Measurements from ENCODE around the gene ZNF574. TPM values are rescaled to one million over a fixed set of nuclear protein-coding genes. Genes with fewer than 3 reads are reported as not detected.
A peak's percentile ranks its signal among the peaks of the same experiment; 100 is the strongest.

Gene ZNF574
- total and polyA plus RNA-seq, 2 of the 8 experiments (the other 6 are each of a cell fraction or from before 2014, with no cell fraction given) = 27.0 to 38.8 TPM

DNA sequence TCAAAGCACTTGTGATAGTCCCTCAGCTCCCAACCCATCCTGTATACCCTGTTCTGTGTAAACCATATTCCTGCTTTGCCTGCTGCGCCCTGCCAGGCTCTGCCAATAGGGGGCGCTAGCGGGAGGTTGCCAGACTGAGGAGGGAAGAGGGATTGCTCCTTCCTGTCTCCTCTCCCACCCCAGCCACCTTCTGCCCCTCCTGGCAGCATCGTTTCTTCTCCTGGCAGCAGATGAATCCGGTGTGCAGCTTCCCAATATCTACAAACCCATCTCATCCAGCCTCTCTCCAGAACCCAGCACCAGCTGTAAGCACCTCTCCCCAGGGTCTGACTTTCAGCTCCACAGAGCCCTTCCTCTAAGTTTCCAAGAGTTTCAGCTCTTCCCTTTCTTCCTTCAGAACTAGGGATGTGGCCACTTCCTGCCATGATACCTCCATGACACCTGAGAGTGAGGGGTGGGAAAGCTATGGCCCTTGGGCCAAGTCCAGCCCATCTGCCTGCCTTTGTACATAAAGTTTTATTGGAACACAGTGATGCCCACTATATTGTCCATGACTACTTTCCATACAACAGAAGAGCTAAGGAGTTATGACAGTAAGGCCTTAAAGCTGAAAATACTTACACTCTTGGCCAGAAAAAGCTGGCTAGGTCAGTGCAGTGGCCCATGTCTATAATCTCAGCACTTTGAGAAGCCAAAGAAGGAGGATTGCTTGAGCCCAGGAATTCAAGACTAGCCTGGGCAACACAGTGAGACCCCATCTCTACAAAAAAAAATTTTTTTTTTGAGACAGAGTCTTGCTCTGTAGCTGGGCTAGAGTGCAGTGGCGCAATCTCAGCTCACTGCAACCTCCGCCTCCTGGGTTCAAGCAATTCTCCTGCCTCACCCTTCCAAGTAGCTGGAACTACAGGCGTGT lies 47.4 kb upstream of the ZNF574 start (continued):
- TF ChIP-seq CTBP2 (IDR thresholded peaks at IDR 0.05; ENCODE audit: borderline replicate concordance, insufficient read depth, insufficient read length, low read length) (no peak), CTCF (IDR thresholded peaks at IDR 0.05; ENCODE audit: control extremely low read depth in 1 of 3, insufficient read depth in 1 of 3, low read depth in 1 of 3, low read length in 3 of 3) (peak; percentile 89 to 100 (median 100)), FOSL1 (IDR thresholded peaks at IDR 0.05; ENCODE audit: insufficient read depth, low read depth, low read length) (no peak), TAF7 (optimal IDR thresholded peaks at IDR 0.05; ENCODE audit: borderline replicate concordance, low read depth, low read length) (no peak), TAF1 (IDR thresholded peaks at IDR 0.05; ENCODE audit: low read depth, low read length) (peak; percentile 43; the same call in 1 of the 2 replicates)
- TF ChIP-seq, protein P1, sequence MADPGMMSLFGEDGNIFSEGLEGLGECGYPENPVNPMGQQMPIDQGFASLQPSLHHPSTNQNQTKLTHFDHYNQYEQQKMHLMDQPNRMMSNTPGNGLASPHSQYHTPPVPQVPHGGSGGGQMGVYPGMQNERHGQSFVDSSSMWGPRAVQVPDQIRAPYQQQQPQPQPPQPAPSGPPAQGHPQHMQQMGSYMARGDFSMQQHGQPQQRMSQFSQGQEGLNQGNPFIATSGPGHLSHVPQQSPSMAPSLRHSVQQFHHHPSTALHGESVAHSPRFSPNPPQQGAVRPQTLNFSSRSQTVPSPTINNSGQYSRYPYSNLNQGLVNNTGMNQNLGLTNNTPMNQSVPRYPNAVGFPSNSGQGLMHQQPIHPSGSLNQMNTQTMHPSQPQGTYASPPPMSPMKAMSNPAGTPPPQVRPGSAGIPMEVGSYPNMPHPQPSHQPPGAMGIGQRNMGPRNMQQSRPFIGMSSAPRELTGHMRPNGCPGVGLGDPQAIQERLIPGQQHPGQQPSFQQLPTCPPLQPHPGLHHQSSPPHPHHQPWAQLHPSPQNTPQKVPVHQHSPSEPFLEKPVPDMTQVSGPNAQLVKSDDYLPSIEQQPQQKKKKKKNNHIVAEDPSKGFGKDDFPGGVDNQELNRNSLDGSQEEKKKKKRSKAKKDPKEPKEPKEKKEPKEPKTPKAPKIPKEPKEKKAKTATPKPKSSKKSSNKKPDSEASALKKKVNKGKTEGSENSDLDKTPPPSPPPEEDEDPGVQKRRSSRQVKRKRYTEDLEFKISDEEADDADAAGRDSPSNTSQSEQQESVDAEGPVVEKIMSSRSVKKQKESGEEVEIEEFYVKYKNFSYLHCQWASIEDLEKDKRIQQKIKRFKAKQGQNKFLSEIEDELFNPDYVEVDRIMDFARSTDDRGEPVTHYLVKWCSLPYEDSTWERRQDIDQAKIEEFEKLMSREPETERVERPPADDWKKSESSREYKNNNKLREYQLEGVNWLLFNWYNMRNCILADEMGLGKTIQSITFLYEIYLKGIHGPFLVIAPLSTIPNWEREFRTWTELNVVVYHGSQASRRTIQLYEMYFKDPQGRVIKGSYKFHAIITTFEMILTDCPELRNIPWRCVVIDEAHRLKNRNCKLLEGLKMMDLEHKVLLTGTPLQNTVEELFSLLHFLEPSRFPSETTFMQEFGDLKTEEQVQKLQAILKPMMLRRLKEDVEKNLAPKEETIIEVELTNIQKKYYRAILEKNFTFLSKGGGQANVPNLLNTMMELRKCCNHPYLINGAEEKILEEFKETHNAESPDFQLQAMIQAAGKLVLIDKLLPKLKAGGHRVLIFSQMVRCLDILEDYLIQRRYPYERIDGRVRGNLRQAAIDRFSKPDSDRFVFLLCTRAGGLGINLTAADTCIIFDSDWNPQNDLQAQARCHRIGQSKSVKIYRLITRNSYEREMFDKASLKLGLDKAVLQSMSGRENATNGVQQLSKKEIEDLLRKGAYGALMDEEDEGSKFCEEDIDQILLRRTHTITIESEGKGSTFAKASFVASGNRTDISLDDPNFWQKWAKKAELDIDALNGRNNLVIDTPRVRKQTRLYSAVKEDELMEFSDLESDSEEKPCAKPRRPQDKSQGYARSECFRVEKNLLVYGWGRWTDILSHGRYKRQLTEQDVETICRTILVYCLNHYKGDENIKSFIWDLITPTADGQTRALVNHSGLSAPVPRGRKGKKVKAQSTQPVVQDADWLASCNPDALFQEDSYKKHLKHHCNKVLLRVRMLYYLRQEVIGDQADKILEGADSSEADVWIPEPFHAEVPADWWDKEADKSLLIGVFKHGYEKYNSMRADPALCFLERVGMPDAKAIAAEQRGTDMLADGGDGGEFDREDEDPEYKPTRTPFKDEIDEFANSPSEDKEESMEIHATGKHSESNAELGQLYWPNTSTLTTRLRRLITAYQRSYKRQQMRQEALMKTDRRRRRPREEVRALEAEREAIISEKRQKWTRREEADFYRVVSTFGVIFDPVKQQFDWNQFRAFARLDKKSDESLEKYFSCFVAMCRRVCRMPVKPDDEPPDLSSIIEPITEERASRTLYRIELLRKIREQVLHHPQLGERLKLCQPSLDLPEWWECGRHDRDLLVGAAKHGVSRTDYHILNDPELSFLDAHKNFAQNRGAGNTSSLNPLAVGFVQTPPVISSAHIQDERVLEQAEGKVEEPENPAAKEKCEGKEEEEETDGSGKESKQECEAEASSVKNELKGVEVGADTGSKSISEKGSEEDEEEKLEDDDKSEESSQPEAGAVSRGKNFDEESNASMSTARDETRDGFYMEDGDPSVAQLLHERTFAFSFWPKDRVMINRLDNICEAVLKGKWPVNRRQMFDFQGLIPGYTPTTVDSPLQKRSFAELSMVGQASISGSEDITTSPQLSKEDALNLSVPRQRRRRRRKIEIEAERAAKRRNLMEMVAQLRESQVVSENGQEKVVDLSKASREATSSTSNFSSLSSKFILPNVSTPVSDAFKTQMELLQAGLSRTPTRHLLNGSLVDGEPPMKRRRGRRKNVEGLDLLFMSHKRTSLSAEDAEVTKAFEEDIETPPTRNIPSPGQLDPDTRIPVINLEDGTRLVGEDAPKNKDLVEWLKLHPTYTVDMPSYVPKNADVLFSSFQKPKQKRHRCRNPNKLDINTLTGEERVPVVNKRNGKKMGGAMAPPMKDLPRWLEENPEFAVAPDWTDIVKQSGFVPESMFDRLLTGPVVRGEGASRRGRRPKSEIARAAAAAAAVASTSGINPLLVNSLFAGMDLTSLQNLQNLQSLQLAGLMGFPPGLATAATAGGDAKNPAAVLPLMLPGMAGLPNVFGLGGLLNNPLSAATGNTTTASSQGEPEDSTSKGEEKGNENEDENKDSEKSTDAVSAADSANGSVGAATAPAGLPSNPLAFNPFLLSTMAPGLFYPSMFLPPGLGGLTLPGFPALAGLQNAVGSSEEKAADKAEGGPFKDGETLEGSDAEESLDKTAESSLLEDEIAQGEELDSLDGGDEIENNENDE (IDR thresholded peaks at IDR 0.05; ENCODE audit: insufficient replicate concordance, low read length) = no peak
